ENCODE data around the gene TMEM98.

- TF ChIP-seq POLR2A (IDR thresholded peaks at IDR 0.05; ENCODE audit: extremely low read depth, insufficient read length) (no peak), CTCF (IDR thresholded peaks at IDR 0.05; ENCODE audit: low read depth, low read length) (no peak)
Observed at GRCh38 chr17:32964541-32964940, 36.6 kb downstream of the TMEM98 start.
